KOPT-K1 (cell line): Measurements from ENCODE around the gene LDHAL6A.

Experiments
- H3K27ac ChIP-seq: fragments of 200-600 bp; sonication (generic); 2 replicates; pipeline ENCODE4 v1.5.1; 2016; ENCODE audit warnings: antibody characterized with exemption, mild to moderate bottlenecking, low read depth, low read length; ENCODE audit not compliant: poor library complexity, severe bottlenecking
- H3K36me3 ChIP-seq: fragments of 200-600 bp; sonication (generic); 2 replicates; pipeline ENCODE4 v1.5.1; 2017; ENCODE audit warnings: antibody characterized with exemption, mild to moderate bottlenecking, low read length, moderate library complexity; ENCODE audit not compliant: insufficient read depth
- H3K9me3 ChIP-seq: fragments of 200-600 bp; sonication (generic); 2 replicates; pipeline ENCODE4 v1.5.1; 2017; ENCODE audit warnings: antibody characterized with exemption, low read length, mild to moderate bottlenecking; ENCODE audit not compliant: insufficient read depth, poor library complexity, severe bottlenecking

LDHAL6A gene

GRCh38 chr11:18521122-18521521, 65.5 kb downstream of the LDHAL6A start:
- Histone ChIP-seq H3K9me3 (no peaks in the 10 kb centered on the region), H3K27ac (no peak overlapping the region), H3K36me3 (peaks cover 26% of the 10 kb centered on the region)

GRCh38 chr11:18522388-18522787, 66.7 kb downstream of the LDHAL6A start:
- H3K36me3 ChIP-seq = peaks cover 24% of the 10 kb centered on the region
- H3K9me3 ChIP-seq = no peaks in the 10 kb centered on the region
- no peak overlapping the region for H3K27ac ChIP-seq

- no peak overlapping the region for H3K27ac ChIP-seq
- peaks cover 24% of the 10 kb centered on the region for H3K36me3 ChIP-seq
- H3K9me3 ChIP-seq = no peaks in the 10 kb centered on the region
Measured at GRCh38 chr11:18523084-18523483, 67.4 kb downstream of the LDHAL6A start.

DNA sequence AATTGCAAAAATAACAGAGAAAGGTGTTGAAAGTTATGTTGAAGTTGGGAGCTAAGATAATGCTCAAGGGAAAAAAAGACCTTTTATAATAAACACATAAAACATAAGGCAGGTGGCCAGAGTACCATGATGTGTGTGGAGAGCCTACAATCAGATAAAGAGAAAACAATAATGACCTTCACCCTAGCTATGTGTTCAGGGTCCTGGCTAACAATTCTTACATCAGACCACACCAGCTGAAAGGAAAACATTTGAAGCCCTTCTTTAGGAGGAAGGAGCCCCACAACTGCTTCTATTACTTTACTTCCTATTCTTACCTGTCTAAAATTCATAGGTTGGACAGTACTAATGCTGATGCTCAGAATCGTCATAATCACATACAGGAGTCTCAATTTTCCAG, 68.6 kb downstream of the LDHAL6A start:
- Histone ChIP-seq H3K9me3 (no peaks in the 10 kb centered on the region), H3K36me3 (peaks cover 14% of the 10 kb centered on the region), H3K27ac (no peak overlapping the region)

- H3K36me3 ChIP-seq = peaks cover 14% of the 10 kb centered on the region
- H3K9me3 ChIP-seq = no peaks in the 10 kb centered on the region
- peak overlapping the region; percentile 75 for H3K27ac ChIP-seq
Measured at GRCh38 chr11:18526130-18526520, 70.5 kb downstream of the LDHAL6A start.

DNA sequence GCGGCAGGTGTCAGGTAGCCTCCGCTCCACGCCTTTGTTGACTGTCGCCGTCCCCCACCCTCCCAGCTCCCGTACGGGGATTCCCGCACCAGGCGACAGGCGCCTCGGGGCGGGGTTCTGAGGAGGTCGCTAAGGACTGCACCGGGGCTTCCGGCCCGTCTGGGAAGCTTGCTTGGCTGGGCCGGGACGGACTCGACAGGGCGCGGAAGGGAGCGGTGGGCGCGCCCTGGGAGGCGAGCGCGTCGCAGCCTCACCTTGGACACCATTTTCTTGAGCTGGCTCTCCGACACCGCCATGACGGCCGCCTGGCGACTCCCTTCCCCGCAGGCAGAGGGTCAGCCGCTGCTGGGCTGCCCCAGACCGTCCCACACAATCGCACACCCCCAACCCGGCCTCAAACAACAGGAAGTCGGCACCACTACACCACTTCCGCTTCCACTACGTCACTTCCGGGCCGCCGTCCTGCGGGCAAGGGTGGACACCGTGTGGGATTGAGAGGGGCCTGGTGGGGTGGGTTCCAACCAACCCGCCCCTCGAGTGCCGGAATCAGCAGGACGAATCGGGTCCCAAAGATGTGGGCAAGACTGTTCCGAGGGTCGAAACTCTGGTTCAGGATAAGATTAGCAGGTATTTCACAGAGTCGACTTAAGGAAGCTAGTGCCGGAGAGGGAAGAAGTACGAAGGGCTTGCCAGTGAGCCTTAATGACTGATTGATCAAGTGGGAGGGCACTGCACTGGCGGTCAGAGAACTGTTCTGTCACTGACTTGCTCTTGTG, 71.1 kb downstream of the LDHAL6A start, which contains the start of gene TSG101:
Gene TSG101, minus strand, starts transcription at position 422 of the 776 bp plus-strand sequence. Its CDS starts 126 bp downstream, at position 296.
- H3K27ac ChIP-seq = peak within 1 kb of the TSS; percentile 75
- peaks cover 14% of the 10 kb centered on the region for H3K36me3 ChIP-seq
- H3K9me3 ChIP-seq = no peaks in the 10 kb centered on the region

- H3K9me3 ChIP-seq = no peaks in the 10 kb centered on the region
- peaks cover 9% of the 10 kb centered on the region; the same call in 1 of the 2 replicates for H3K36me3 ChIP-seq
- peak overlapping the region; percentile 75 for H3K27ac ChIP-seq
Measured at GRCh38 chr11:18527512-18527911, 71.9 kb downstream of the LDHAL6A start.
